GM10847 (cell line): ENCODE data around the gene ANO4.

Experiments
- POLR2A ChIP-seq: IDR thresholded peaks from 2 replicates; pipeline ENCODE4 v1.6.1; 2011; ENCODE audit not compliant: insufficient read length; ENCODE audit errors: extremely low read depth

Gene ANO4

DNA sequence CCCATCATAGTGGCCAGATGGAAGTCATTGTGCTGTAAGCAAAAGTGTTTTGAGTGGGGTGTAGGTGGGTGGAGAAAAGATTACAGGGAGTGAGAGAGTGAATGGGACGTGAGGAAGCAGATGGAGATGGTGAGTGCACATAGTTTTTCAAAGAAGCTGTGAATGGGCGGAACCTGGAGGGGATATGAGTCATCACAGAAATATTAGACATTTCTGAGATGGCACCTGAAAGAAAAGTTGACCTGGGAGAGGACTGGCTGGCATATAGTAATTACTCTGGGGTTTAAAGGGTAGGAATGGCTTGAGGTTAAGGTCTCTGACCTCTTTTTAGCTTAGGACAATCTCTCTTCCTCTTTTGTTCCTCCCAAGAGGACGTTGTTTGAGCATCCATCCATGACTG, 50.5 kb downstream of the ANO4 start:
- no peak for TF ChIP-seq POLR2A

DNA sequence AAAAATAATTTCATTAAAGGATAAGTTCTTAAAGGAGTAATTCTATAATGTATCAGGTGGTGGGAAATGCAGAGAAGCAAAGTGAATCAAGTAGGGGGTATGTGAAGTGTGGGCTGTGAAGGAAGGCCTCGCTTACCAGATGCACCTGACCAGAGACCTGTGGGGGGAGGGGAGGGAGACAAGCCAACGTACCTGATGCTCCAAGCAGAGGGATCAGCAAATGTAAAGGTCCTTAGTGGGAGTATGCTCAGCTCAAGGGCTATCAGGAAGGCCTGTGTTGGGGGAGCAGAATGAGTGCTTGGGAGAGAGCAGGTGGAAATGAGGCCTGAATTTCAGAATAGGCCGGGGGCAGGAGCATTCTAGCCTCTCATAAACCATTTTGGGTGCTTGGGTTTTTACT, 57.1 kb downstream of the ANO4 start:
- TF ChIP-seq POLR2A, result no peak

DNA sequence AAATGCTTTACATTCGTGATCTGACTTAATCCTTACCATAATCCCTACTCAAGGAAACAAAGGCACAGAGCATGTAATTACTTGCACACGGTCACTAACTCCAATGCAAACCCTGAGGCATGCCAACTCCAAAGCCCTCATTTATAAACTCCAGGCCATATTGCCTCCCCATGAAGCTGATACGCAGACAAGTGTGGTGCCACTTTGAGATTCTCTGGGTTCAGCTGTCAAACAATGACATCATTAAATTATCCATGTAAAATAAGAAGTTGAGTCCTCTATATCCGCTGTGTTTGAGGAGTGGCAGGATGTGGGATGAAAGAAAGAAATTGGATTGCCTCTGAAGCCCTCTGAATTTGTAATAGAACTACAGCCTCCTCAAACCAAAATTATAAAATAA, 62.8 kb downstream of the ANO4 start:
- no peak for TF ChIP-seq POLR2A

DNA sequence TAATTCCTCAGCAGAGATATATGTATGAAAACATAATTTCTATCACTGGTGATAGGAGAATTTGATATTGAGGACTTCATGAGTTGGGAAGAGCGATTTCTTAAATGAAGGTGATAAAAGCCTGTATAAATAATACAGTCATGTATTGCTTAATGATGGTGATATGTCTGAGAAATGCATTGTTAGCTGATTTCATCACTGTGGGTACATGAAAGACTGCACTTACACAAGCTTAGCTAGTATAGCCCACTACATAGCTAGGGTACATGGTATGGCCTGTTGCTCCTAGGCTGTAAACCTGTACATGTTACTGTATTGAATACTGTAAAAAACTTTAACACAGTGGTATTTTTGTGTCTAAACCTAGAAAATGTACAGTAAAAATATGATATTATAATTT, 63.4 kb downstream of the ANO4 start:
- no peak for TF ChIP-seq POLR2A

DNA sequence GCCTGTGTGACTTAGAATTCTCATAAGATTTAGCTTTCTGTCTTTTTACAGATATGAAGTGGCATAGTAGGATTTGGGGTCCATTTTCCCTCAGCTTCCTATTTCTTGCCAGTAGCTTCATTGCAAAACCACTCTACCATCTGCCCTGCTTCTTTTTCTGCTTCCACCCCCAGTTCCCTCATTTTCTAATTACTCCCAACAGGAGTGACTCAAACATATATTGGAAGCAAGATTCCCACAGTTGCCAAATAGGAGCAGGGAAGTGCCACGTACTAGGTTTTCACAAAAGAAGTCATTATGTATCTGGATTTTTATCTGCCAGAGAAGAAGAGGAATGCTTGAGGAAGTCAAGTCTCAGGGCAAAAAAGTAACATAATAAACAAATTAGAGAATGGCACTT, 64.1 kb downstream of the ANO4 start:
- TF ChIP-seq POLR2A, result no peak

DNA sequence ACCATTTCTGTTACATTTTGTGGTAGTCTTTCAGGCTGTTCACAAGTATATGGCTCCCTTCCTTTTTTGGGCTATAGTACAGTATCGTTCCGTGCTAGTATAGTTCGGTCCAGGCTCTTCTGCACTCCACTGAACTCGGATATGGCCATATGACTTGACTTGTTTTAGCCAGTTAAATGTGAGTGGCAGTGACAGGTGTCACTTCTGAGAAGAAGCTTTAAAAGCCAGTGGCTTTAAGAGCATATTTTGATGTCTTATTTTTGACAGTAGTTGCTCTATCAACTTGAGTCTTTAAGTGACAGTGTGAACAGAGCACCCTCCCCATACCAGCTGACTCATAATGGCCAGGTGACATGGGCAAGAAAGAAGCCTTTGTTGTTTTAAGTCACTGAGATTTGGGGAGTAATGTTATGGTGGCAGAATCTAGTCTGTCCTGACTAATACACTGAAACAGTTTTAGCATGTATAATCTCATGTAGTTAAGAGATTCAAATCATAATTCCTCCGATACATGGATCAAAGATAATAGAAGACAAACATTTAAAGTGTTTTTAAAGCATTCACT, 64.6 kb downstream of the ANO4 start:
- TF ChIP-seq POLR2A, result no peak

DNA sequence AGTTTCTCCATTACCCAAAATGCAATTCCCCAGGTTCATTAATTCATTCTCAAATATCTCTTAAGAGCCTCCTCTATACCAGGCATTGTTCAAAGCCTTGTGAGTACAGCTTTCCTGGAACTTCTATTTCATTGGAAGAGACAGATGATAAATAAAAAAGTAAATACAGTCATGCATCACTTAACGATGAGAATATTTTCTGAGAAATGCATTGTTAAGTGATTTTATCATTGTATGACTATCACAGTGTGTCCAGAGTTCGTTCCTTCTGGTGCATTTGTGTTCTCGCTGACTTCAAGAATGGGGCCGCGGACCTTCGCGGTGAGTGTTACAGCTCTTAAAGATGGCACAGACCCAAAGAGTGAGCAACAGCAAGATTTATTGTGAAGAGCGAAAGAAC, 66.0 kb downstream of the ANO4 start:
- TF ChIP-seq POLR2A, result no peak

DNA sequence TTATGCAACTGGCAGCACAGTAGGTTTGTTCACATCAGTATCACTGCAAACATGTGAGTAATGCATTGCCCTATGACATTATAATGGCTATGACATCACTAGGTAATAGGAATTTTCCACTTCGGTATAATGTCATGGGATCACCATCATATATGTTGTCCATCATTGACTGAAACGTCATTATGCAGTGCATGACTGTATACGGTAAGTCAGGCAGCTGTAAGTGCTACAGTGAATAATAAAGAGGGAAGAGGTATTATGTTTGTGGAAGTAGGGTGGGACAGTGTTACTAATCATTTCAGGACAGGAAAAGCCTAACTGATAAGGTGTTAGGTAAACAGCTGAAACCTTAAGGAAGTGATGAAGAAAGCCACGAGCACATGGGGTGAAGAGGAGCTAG, 68.1 kb downstream of the ANO4 start:
- TF ChIP-seq POLR2A, result no peak

DNA sequence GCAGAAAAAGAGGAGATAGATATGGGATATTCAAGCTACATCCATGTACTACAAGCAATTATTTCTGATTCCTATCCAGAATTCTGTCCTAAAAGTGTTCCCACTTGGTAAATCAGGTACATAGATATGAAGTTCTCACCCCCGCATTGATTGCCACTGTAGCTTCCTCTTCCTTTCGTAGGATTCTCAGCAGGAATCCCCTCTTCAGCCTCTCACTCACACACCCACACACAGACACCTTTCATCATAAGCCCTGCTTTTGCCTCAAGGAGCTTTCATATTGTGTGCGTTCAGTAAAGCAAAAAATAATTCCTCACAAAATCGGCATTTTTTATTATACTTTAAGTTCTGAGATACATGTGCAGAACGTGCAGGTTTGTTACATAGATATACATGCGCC, 69.8 kb downstream of the ANO4 start:
- no peak for TF ChIP-seq POLR2A

DNA sequence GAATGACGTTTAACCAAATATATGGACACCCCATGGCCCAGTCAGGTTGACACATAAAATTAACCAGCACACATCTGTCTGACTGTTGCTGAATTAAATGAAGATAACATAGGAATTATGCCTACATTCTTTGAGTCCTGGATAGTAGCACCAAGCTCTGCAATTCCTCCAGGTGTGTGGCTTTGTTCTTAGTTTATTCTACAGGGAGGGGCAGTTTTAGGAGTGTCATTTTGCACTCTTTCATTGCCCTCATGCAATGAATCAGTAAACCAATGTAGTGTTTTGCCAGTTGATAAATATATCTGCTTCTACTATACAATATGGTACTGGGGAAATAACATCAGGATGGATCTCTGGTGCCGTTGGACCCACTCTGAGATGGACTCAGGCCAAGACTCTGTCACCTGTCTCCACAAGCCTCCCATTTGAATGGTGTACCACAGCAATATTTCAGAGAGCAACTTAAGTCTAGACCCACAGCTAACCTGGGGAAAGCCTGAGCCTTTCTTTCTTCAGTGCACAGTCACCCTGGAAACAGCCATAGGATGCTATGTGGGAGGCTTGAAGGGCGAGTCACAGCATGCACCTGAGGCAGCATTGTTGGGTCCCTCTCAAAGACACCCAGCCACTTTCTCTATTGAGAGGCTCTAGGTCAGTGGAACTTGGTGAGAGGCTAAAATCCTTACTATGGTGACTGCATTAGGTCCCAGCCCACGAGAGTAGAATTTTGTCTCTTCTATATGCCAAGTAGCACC, 73.2 kb downstream of the ANO4 start:
- TF ChIP-seq POLR2A, result no peak

DNA sequence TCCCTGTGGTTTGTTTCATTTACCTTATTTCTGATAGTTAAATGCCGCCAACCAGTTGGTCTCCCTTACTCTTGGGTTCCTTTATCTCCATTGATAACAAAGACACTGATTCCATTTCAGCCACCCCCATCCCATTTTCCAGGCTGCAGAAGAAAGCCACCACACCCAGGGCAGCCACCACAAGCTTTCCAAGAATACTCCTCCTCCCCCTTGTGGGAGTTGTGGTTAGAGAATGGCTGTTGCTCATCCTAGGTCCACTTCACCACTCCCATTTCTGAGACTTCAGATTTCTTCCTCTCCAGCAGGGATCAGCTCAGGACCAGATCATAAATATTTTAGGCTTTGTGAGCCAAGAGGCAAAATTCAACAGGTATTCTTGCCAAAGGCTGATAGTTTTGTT, 73.9 kb downstream of the ANO4 start:
- no peak for TF ChIP-seq POLR2A

DNA sequence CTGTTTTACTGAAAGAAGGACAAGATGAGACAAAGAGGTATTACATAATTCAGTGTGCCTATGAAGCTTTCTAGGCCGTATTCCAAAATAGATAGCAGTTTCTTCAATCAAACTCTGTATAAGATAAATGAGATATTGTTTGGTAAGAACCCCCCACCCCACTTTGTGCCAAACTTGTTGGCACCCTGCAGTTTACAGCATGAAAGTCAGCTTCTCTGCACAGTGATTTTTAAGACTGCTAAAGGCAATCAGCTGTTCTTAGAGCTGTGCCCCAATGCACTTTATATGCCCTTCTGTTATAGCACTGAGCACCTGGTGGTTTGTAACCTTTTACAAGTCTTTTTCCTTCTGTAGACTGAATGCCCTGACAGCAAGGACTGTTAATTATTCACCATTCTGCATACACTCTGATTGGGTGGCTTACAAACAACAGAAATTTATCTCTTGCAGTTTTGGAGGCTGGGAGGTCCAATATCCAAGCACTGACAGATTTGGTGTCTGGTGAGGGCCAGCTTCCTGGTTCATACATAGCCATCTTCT, 76.7 kb downstream of the ANO4 start:
- TF ChIP-seq POLR2A, result no peak

DNA sequence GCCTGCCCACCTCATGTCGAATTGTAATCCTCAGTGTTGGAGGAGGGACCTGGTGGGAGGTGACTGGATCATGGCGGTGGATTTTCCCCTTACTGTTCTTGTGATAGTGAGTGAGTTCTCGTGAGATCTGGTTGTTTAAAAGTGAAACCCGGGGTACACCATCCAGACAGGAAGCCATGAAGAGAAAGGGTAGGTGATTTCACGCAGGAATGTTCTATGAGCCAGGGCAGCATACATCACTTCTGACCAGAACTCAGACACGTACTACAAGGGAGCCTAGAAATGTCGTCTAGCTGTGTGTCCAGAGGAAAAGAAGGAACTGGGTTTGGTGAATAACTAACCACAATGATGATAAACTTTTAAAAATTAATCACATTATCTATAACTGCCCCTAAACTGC, 80.6 kb downstream of the ANO4 start:
- no peak for TF ChIP-seq POLR2A

DNA sequence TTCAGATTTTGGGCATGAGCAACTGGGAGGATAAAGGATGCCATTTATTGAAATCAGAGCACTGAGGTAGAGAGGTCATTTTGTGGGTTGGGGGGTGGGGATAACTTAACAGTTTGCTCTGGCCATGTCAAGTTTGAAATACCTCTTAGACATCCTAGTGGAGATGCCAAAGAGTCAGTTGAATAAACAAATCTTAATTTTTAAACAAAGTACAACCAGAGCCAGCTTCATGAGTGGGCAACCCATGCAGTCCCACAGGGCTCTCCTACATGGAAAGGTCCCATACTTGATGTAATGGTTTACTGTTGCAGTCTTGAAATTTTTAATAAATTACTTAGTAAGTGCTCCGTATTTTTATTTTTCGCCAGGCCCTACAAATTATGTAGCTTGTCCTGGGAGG, 81.2 kb downstream of the ANO4 start:
- no peak for TF ChIP-seq POLR2A

DNA sequence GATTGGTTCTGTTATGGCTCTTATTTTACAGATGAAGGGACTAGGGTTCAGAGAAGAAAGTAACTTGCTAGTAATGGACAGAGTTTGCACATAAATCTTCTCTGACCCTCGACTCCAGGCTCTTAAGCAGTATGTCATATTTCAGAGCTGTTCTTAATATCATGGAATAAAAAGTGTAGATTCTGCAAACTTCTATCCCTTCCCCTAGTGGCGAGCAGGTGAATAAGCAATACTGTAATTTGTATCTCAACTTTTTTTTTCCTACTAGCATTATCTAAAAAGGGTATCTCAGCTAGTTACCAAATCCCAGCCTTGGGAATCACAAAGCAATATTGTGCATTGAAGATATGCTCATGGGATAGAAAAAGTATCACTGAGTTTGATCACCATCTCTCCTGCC, 83.2 kb downstream of the ANO4 start:
- no peak for TF ChIP-seq POLR2A

DNA sequence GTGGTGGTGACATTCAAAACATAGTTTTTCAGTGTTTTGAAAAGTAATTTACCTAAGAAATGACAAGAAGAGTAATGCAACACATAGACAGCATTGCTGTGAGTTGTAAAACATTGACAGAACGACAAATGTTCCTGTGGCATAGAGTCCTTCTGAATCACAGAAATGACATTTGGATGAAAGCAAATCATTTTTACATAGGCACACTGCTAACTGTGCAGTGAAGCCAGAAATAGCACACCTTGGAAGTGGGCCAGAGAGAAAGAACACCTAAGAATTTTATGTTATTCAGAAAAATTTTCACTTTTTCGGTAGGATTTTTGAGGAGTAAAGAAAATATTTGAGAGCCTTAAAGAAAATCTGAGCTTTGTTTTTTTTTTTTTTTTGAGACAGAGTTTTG, 100.6 kb downstream of the ANO4 start:
- no peak for TF ChIP-seq POLR2A

DNA sequence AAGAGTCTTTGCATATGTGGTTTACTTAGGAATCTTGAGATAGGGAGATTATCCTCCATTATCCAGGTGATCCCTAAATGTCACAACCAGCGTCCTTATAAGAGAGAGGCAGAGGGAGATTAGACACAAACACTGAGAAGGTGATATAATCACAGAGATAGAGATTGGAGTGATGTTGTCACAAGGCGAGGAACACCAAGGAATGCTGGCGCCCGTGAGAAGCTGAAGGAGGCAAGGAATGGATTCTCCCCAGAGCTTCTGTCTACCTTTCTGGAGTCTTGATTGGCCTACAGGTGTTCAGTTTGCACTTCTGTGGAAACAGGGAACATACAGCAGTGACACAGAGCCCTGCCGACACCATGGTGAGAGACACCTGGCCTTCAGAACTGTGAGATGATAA, 101.6 kb downstream of the ANO4 start:
- no peak for TF ChIP-seq POLR2A
